Coronary artery (tissue), 2 donors: Measurements from ENCODE around the gene GPC6.
A peak's percentile ranks its signal among the peaks of the same experiment; 100 is the strongest.

Source experiments
- DNase-seq: peaks from one replicate; pipeline ENCODE4 v3.0.0-alpha.2; 2017; ENCODE audit warnings: low spot score
- H3K27ac ChIP-seq, 2 donors: fragments of 200-600 bp; sonication (generic); one replicate each; pipeline ENCODE4 v1.5.1; 2016 to 2019
- H3K4me3 ChIP-seq: fragments of 200-600 bp; sonication (generic); 2 replicates; pipeline ENCODE4 v1.5.1; 2016; ENCODE audit warnings: mild to moderate bottlenecking, moderate library complexity
- CTCF ChIP-seq: fragments of 200-600 bp; sonication (generic); IDR thresholded peaks from one replicate; pipeline ENCODE4 v1.5.1; 2019; ENCODE audit warnings: antibody characterized with exemption

GPC6 gene

GRCh38 chr13:93875547-93875946 is 648.9 kb downstream of the GPC6 start:
- no peak for TF ChIP-seq CTCF
- Histone ChIP-seq H3K27ac (no peak overlapping the region), H3K4me3 (no peak overlapping the region)
- DNase-seq = no peak

GRCh38 chr13:93876236-93876635 is 649.6 kb downstream of the GPC6 start:
- no peak overlapping the region for H3K27ac ChIP-seq
- DNase-seq = no peak

GRCh38 chr13:93878675-93879074 is 652.1 kb downstream of the GPC6 start:
- H3K27ac ChIP-seq = no peak overlapping the region
- DNase-seq = no peak
- TF ChIP-seq CTCF = no peak
- H3K4me3 ChIP-seq = no peak overlapping the region

More at GRCh38 chr13:93876236-93876635, 649.6 kb downstream of the GPC6 start:
- H3K4me3 ChIP-seq = no peak overlapping the region
- no peak for TF ChIP-seq CTCF

GRCh38 chr13:93881411-93881810 is 654.8 kb downstream of the GPC6 start:
- no peak for DNase-seq
- TF ChIP-seq CTCF = no peak
- no peak overlapping the region for H3K27ac ChIP-seq

GRCh38 chr13:93882086-93882651 is 655.6 kb downstream of the GPC6 start:
- no peak overlapping the region for H3K27ac ChIP-seq
- DNase-seq = no peak
- TF ChIP-seq CTCF = no peak
- H3K4me3 ChIP-seq = no peak overlapping the region

More at GRCh38 chr13:93881411-93881810, 654.8 kb downstream of the GPC6 start:
- no peak overlapping the region for H3K4me3 ChIP-seq

- TF ChIP-seq CTCF = no peak
- no peak for DNase-seq
- Histone ChIP-seq H3K27ac (no peak overlapping the region), H3K4me3 (no peak overlapping the region)
Observed at GRCh38 chr13:93889430-93889951, 662.9 kb downstream of the GPC6 start.

GRCh38 chr13:93899981-93900380 is 673.4 kb downstream of the GPC6 start:
- Histone ChIP-seq H3K27ac (peak overlapping the region in 1 of 2 donors; percentile 23), H3K4me3 (no peak overlapping the region)
- TF ChIP-seq CTCF = no peak

More at GRCh38 chr13:93899981-93900380, 673.4 kb downstream of the GPC6 start:
- DNase-seq = no peak
